Measurements from ENCODE around the gene NINL. TPM values are rescaled to one million over a fixed set of nuclear protein-coding genes. Genes with fewer than 3 reads are reported as not detected.

Gene NINL
- total and polyA plus RNA-seq, 2 of the 4 experiments (the other 2 are of a cell fraction), result 3.0 to 10.4 TPM

DNA sequence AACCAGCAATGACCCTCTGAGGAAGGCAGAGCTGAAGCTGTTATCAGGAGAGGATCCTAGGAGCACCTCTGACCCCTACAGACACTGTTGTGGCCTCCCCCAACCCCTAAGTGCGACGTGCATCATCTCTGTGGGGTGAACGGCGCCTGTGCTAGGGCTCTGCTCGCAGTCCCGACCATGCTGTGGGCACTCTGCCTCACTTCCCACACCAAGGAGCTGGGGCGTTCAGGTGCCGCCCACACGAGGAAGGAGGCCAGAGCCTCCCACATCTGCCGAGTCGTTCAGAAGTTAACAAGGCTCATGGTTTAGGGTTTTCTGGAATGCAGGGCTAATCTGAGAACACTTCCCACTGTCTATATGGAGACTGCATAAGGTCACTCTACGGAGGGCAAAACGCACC lies 115.8 kb downstream of the NINL start:
- no TSS peak for BruUV-seq (replicated peaks)
- no peak for DNase-seq
- intact Hi-C loops (cut with micrococcal nuclease), result no loop called here
- Histone ChIP-seq H3K36me3 (ENCODE audit: control insufficient read depth, insufficient read depth, low read length) (peaks cover 32% of the 10 kb centered on the region), H2BK20ac (ENCODE audit: low read depth, low read length) (no peak overlapping the region), H3K27ac (ENCODE audit: insufficient read depth, low read length) (no peak overlapping the region), H3K18ac (ENCODE audit: low read depth, low read length) (no peak overlapping the region), H3K14ac (replicated peaks; ENCODE audit: low read depth, low read length) (no peak overlapping the region), H3K9me1 (ENCODE audit: insufficient read depth, low read length) (no peaks in the 10 kb centered on the region), H3K4me2 (ENCODE audit: low read depth, low read length) (no peak overlapping the region), H4K91ac (ENCODE audit: insufficient read depth, low read depth, low read length) (no peak overlapping the region), H3K4ac (ENCODE audit: low read depth, low read length) (no peak overlapping the region), H3K9me3 (ENCODE audit: control insufficient read depth, insufficient read depth, low read length) (no peaks in the 10 kb centered on the region), H3K23ac (ENCODE audit: low read depth, low read length) (no peak overlapping the region), H3K9ac (ENCODE audit: low read depth, low read length) (no peak overlapping the region), H4K20me1 (ENCODE audit: insufficient read depth, low read length) (peaks cover 3% of the 10 kb centered on the region; the same call in 1 of the 2 replicates), H2AK5ac (ENCODE audit: low read depth, low read length) (no peak overlapping the region), H3K4me1 (ENCODE audit: control insufficient read depth, insufficient read depth, low read length) (no peaks in the 10 kb centered on the region), H3K4me3 (ENCODE audit: insufficient read depth, low read depth, low read length) (no peak overlapping the region), H4K8ac (ENCODE audit: low read depth in 2 of 2, low read length in 2 of 2) (no peak overlapping the region), H3K56ac (ENCODE audit: extremely low read depth, insufficient read depth, low read length) (no peak overlapping the region), H2BK5ac (ENCODE audit: low read depth, low read length, poor library complexity, severe bottlenecking) (no peak overlapping the region), H2AFZ (replicated peaks; ENCODE audit: low read length, poor library complexity) (no peak overlapping the region), H2BK15ac (ENCODE audit: low read depth, low read length) (no peak overlapping the region), H2AK9ac (replicated peaks; ENCODE audit: low read depth, low read length, poor library complexity) (no peak overlapping the region), H4K5ac (ENCODE audit: low read depth, low read length) (no peak overlapping the region), H3K27me3 (ENCODE audit: control insufficient read depth, insufficient read depth, low read length) (no peaks in the 10 kb centered on the region), H3K79me1 (ENCODE audit: low read depth in 1 of 2, low read length in 2 of 2) (peaks cover 4 to 13% of the 10 kb centered on the region in 2 experiments; a peak in 3 of 4 replicates), H2BK120ac (ENCODE audit: low read depth, low read length) (no peak overlapping the region)
- no peak for ATAC-seq (ENCODE audit: low read depth)
- dilution Hi-C loops (cut with HindIII; ENCODE audit: low sequenced_read_pairs, unreplicated experiment), result no loop called here
- 87% methylated on average over 4 of the region's 13 CpGs; no CpG with 5 or more reads in 1 of the 2 experiments for WGBS, 2 experiments (ENCODE audit: extremely low coverage in 2 of 2, insufficient read length in 1 of 2)
- POLR2A ChIA-PET (ENCODE audit: unreplicated experiment), result no interaction called here
- no peak for TF ChIP-seq SMC3 (IDR thresholded peaks at IDR 0.05; ENCODE audit: low read depth, low read length)
- no peak for TF ChIP-seq FOS (IDR thresholded peaks at IDR 0.05; ENCODE audit: low read depth, low read length)
- TF ChIP-seq NFE2L2 (IDR thresholded peaks at IDR 0.05; ENCODE audit: low read depth, low read length), result no peak
- TF ChIP-seq CEBPB (IDR thresholded peaks at IDR 0.05; ENCODE audit: low read depth, low read length), result no peak
- no peak for TF ChIP-seq CHD1 (IDR thresholded peaks at IDR 0.05; ENCODE audit: low read depth, low read length)
- TF ChIP-seq POLR2A (IDR thresholded peaks at IDR 0.05; ENCODE audit: low read depth, low read length), result no peak
- TF ChIP-seq, protein P1, sequence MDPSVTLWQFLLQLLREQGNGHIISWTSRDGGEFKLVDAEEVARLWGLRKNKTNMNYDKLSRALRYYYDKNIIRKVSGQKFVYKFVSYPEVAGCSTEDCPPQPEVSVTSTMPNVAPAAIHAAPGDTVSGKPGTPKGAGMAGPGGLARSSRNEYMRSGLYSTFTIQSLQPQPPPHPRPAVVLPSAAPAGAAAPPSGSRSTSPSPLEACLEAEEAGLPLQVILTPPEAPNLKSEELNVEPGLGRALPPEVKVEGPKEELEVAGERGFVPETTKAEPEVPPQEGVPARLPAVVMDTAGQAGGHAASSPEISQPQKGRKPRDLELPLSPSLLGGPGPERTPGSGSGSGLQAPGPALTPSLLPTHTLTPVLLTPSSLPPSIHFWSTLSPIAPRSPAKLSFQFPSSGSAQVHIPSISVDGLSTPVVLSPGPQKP (IDR thresholded peaks at IDR 0.05; ENCODE audit: borderline replicate concordance, low read depth, low read length), result no peak
- no peak for TF ChIP-seq RCOR1 (IDR thresholded peaks at IDR 0.05; ENCODE audit: insufficient replicate concordance, low read length)
- TF ChIP-seq MXI1 (IDR thresholded peaks at IDR 0.05; ENCODE audit: borderline replicate concordance, low read depth, low read length), result no peak
- no peak for TF ChIP-seq MAFK (IDR thresholded peaks at IDR 0.05; ENCODE audit: low read depth, low read length)
- no peak for TF ChIP-seq CTCF (conservative IDR thresholded peaks at IDR 0.05; ENCODE audit: low read depth, low read length)
- no peak for TF ChIP-seq MAZ (IDR thresholded peaks at IDR 0.05; ENCODE audit: borderline replicate concordance, low read depth, low read length)
- no peak for TF ChIP-seq RAD21 (IDR thresholded peaks at IDR 0.05; ENCODE audit: low read length)
- TF ChIP-seq USF2 (IDR thresholded peaks at IDR 0.05; ENCODE audit: low read depth, low read length), result no peak
- CTCF ChIA-PET, result no interaction called here
- in situ Hi-C loops (cut with MboI; ENCODE audit: low sequenced_read_pairs), result no loop called here
